Measurements from ENCODE around the gene STAG1. TPM values are rescaled to one million over a fixed set of nuclear protein-coding genes. Genes with fewer than 3 reads are reported as not detected.

The STAG1 gene
- polyA plus RNA-seq, 2 of the 4 experiments (the other 2 are of a cell fraction): 12.8 to 19.2 TPM

DNA sequence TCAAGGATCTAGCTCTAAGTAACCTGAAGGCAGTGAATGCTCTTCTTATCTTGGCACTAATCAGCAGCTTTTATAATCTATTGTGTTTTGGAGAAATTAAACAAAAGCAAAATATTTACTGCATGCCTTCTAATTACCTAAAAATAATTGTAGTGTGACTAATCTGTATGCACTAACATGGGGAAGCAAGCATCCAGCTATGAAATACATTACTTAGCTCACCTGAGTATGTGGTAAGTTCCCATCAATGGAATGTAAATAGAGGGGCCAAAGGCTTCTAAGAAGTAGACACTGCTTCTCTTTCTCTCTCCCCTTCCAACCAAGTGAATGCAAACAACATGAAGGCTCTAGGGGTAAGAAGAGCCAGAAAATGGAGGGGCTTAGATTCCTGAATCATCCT, 165.6 kb downstream of the STAG1 start:
- peaks cover 19% of the 10 kb centered on the region; the same call in 2 of the 3 replicates for H3K4me1 ChIP-seq
- no peak for FAIRE-seq
- CTCF ChIA-PET: interaction anchor here (0.6 to 1.5 kb wide), 3 partner anchors 61 to 195 kb away, joined by 3 to 7 read pairs (median 3); partner anchors contain the start of gene STAG1
- H3K4me3 ChIP-seq: no peak overlapping the region
- DNase-seq (ENCODE audit: low read depth in 1 of 2, low spot score in 1 of 2): no peak
- POLR2A ChIA-PET: no interaction called here
- H3K27ac ChIP-seq: no peak overlapping the region
- no peaks in the 10 kb centered on the region for H3K9me3 ChIP-seq
- no peak overlapping the region for H3K4me2 ChIP-seq
- TF ChIP-seq SREBF2 (IDR thresholded peaks at IDR 0.05): no peak
- no peak for ATAC-seq

- CTCF ChIA-PET: interaction anchor here (1.5 kb wide), 1 partner anchor 168 kb away, joined by 3 read pairs; the partner anchor contains the start of gene STAG1
- Histone ChIP-seq H3K4me2 (no peak overlapping the region), H3K4me1 (peaks cover 19% of the 10 kb centered on the region; the same call in 2 of the 3 replicates), H3K9me3 (no peaks in the 10 kb centered on the region), H3K27ac (no peak overlapping the region), H3K4me3 (no peak overlapping the region)
- no peak for DNase-seq (ENCODE audit: low read depth in 1 of 2, low spot score in 1 of 2)
- FAIRE-seq: no peak
- TF ChIP-seq RCOR1 (IDR thresholded peaks at IDR 0.05; ENCODE audit: low read depth, low read length) (no peak), PHF8 (IDR thresholded peaks at IDR 0.05; ENCODE audit: borderline replicate concordance, low read depth) (no peak), ZNF302 (CRISPR knock-in tag; IDR thresholded peaks at IDR 0.05) (no peak), MAZ (IDR thresholded peaks at IDR 0.05; ENCODE audit: borderline replicate concordance, low read depth, low read length) (no peak), SMC3 (IDR thresholded peaks at IDR 0.05) (no peak), KDM1A (IDR thresholded peaks at IDR 0.05; ENCODE audit: low read depth) (no peak), JUNB (IDR thresholded peaks at IDR 0.05) (no peak), ESRRA (IDR thresholded peaks at IDR 0.05; ENCODE audit: borderline replicate concordance, low read length) (no peak)
- TF ChIP-seq, protein P1, sequence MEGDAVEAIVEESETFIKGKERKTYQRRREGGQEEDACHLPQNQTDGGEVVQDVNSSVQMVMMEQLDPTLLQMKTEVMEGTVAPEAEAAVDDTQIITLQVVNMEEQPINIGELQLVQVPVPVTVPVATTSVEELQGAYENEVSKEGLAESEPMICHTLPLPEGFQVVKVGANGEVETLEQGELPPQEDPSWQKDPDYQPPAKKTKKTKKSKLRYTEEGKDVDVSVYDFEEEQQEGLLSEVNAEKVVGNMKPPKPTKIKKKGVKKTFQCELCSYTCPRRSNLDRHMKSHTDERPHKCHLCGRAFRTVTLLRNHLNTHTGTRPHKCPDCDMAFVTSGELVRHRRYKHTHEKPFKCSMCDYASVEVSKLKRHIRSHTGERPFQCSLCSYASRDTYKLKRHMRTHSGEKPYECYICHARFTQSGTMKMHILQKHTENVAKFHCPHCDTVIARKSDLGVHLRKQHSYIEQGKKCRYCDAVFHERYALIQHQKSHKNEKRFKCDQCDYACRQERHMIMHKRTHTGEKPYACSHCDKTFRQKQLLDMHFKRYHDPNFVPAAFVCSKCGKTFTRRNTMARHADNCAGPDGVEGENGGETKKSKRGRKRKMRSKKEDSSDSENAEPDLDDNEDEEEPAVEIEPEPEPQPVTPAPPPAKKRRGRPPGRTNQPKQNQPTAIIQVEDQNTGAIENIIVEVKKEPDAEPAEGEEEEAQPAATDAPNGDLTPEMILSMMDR (IDR thresholded peaks at IDR 0.05): no peak
- no peak for ATAC-seq
- POLR2A ChIA-PET: no interaction called here
Measured at GRCh38 chr3:136584728-136585127, 167.4 kb downstream of the STAG1 start.

DNA sequence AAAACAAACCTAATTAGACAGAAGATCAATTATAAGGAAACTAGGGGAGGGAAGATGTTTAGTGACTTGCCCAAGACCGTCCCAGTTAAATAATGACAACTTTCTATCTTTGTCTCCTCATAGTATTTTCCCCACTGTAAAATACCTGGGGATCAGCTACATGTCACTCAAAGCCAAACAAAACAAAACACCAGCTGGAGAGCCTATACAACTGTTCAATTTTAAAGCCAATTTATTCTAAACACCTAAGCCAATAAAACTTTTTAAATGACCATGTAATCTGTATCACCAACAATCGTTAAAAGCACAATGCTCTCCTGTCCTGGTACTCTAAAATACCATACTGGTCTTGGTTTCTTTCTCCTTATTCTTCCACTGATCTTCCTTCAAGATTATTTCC, 168.4 kb downstream of the STAG1 start:
- POLR2A ChIA-PET: no interaction called here
- H3K4me2 ChIP-seq: no peak overlapping the region
- CTCF ChIA-PET: no interaction called here
- H3K9me3 ChIP-seq: no peaks in the 10 kb centered on the region
- FAIRE-seq (no peak), DNase-seq (ENCODE audit: low read depth in 1 of 2, low spot score in 1 of 2) (no peak), ATAC-seq (no peak)
- WGBS (ENCODE audit: missing lambda C conversion rate): 86% methylated on average over 2 of the region's 2 CpGs
- TF ChIP-seq SMC3 (IDR thresholded peaks at IDR 0.05): no peak
- TF ChIP-seq FOXS1 (CRISPR knock-in tag; IDR thresholded peaks at IDR 0.05): no peak
- TF ChIP-seq BCL3 (IDR thresholded peaks at IDR 0.05): no peak
- no peak for TF ChIP-seq ATOH8 (CRISPR knock-in tag; IDR thresholded peaks at IDR 0.05; ENCODE audit: low read depth)
- no peak for TF ChIP-seq MAFK (IDR thresholded peaks at IDR 0.05; ENCODE audit: partially characterized antibody)
- no peak for TF ChIP-seq HOXA7 (CRISPR knock-in tag; IDR thresholded peaks at IDR 0.05)
- TF ChIP-seq HEYL (CRISPR knock-in tag; IDR thresholded peaks at IDR 0.05): no peak
- no peak for TF ChIP-seq POLR2AphosphoS2 (conservative IDR thresholded peaks at IDR 0.05; ENCODE audit: low read length)
- TF ChIP-seq CBX2 (IDR thresholded peaks at IDR 0.05; ENCODE audit: borderline replicate concordance, low read depth): no peak
- no peak for TF ChIP-seq TFCP2L1 (CRISPR knock-in tag; IDR thresholded peaks at IDR 0.05)
- no peak for TF ChIP-seq RAD21 (conservative IDR thresholded peaks at IDR 0.05 in 1 of 2, IDR thresholded peaks at IDR 0.05 in 1 of 2)
- no peak for TF ChIP-seq EHF (CRISPR knock-in tag; IDR thresholded peaks at IDR 0.05)
- TF ChIP-seq, protein P2, sequence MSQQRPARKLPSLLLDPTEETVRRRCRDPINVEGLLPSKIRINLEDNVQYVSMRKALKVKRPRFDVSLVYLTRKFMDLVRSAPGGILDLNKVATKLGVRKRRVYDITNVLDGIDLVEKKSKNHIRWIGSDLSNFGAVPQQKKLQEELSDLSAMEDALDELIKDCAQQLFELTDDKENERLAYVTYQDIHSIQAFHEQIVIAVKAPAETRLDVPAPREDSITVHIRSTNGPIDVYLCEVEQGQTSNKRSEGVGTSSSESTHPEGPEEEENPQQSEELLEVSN (IDR thresholded peaks at IDR 0.05; ENCODE audit: borderline replicate concordance, low read depth): no peak
- TF ChIP-seq SREBF2 (IDR thresholded peaks at IDR 0.05): no peak
- TF ChIP-seq, protein P1 (IDR thresholded peaks at IDR 0.05): no peak
- no peak for TF ChIP-seq PHF8 (IDR thresholded peaks at IDR 0.05; ENCODE audit: borderline replicate concordance, low read depth)
- TF ChIP-seq CHD4 (IDR thresholded peaks at IDR 0.05; ENCODE audit: borderline replicate concordance): no peak
- TF ChIP-seq NPAS2 (CRISPR knock-in tag; IDR thresholded peaks at IDR 0.05; ENCODE audit: borderline replicate concordance): no peak
- no peak for TF ChIP-seq BHLHE40 (IDR thresholded peaks at IDR 0.05; ENCODE audit: low read depth, low read length)
- TF ChIP-seq NR3C1 (IDR thresholded peaks at IDR 0.05): no peak
- H3K4me1 ChIP-seq: peaks cover 19% of the 10 kb centered on the region; the same call in 2 of the 3 replicates
- H3K4me3 ChIP-seq: no peak overlapping the region
- H3K27ac ChIP-seq: no peak overlapping the region
